Activated CD4-positive, alpha-beta memory T cell treated with anti-CD3 and anti-CD28 coated beads for 36 hours (primary cell): ENCODE results near the gene TUBA1C. TPM values are rescaled to one million over a fixed set of nuclear protein-coding genes. Genes with fewer than 3 reads are reported as not detected.
"Not testable (repeated sequence)": the region's sequence is repeated elsewhere in the genome, so short reads cannot be mapped to it uniquely, and the experiment has no call there.

Experiments used
- CTCF ChIA-PET: fragments of 350-600 bp; sonication (Branson Sonifier 250); formaldehyde crosslinking; loops from one replicate; lab custom pipeline; 2021; ENCODE audit warnings: antibody characterized with exemption, inconsistent platforms; lab: Charles Lee
- POLR2A ChIA-PET: fragments of 350-600 bp; sonication (Branson Sonifier 250); formaldehyde crosslinking; loops from one replicate; lab custom pipeline; 2021; ENCODE audit warnings: antibody characterized with exemption; lab: Charles Lee
- DNase-seq: peaks from one replicate; pipeline ENCODE4 v3.0.0-alpha.2; 2020
- H3K27ac Mint-ChIP-seq: one replicate; pipeline ENCODE4 v1.8.0; 2021; ENCODE audit warnings: mixed read lengths
- H3K27me3 Mint-ChIP-seq: one replicate; pipeline ENCODE4 v1.8.0; 2021; ENCODE audit warnings: mixed read lengths
- H3K36me3 Mint-ChIP-seq: one replicate; pipeline ENCODE4 v1.8.0; 2021; ENCODE audit warnings: mixed read lengths
- H3K4me1 Mint-ChIP-seq: one replicate; pipeline ENCODE4 v1.8.0; 2021; ENCODE audit warnings: low read depth, mixed read lengths
- H3K4me3 Mint-ChIP-seq: one replicate; pipeline ENCODE4 v1.8.0; 2021; ENCODE audit warnings: mild to moderate bottlenecking, mixed read lengths
- H3K9me3 Mint-ChIP-seq: one replicate; pipeline ENCODE4 v1.8.0; 2021; ENCODE audit warnings: mixed read lengths
- intact Hi-C: fragments of 100-400 bp; cut with micrococcal nuclease; formaldehyde crosslinking; loops from one replicate; pipeline ENCODE4 v1.15.1; 2023
- total RNA-seq, 2 experiments: library from RNA; stranded (reverse); gene quantifications; one replicate each; pipeline ENCODE4 v1.2.3, GENCODE V29; 2021

The TUBA1C gene
- total RNA-seq, 2 experiments from 2014 or later, result 353 to 360 TPM

GRCh38 chr12:49274396-49275069 lies 9.7 kb downstream of the TUBA1C start:
- Mint-ChIP-seq H3K4me1 (peaks cover 6% of the 10 kb centered on the region), H3K27ac (no peak overlapping the region), H3K9me3 (no peaks in the 10 kb centered on the region), H3K4me3 (no peak overlapping the region), H3K27me3 (no peaks in the 10 kb centered on the region), H3K36me3 (peaks cover 24% of the 10 kb centered on the region)
- intact Hi-C loops, result no loop called here
- no peak for DNase-seq
- POLR2A ChIA-PET, result interaction anchor here (0.9 to 1.0 kb wide), 2 partner anchors 38 to 182 kb away, joined by 3 read pairs; no protein-coding TSS in a partner anchor
- CTCF ChIA-PET, result interaction anchor here (1.0 to 3.6 kb wide), 3 partner anchors 10 to 22 kb away, joined by 3 to 14 read pairs (median 5); partner anchors contain the start of gene PRPH

- no peak for DNase-seq
- Mint-ChIP-seq H3K27ac (no peak overlapping the region), H3K36me3 (peaks cover 9% of the 10 kb centered on the region), H3K9me3 (no peaks in the 10 kb centered on the region), H3K4me1 (no peaks in the 10 kb centered on the region), H3K27me3 (peaks cover 3% of the 10 kb centered on the region), H3K4me3 (no peak overlapping the region)
- POLR2A ChIA-PET, result interaction anchor here (1.3 to 2.2 kb wide), 2 partner anchors 8 to 10 kb away, joined by 4 to 10 read pairs; no protein-coding TSS in a partner anchor
- intact Hi-C loops, result no loop called here
- CTCF ChIA-PET, result interaction anchor here (1.3 to 3.6 kb wide), 5 partner anchors 12 to 82 kb away, joined by 3 to 14 read pairs (median 6); partner anchors contain the start of gene PRPH
Measured at GRCh38 chr12:49276304-49277290, 11.7 kb downstream of the TUBA1C start.

- ChIA-PET CTCF (interaction anchor here (1.6 to 3.6 kb wide), 3 partner anchors 11 to 81 kb away, joined by 6 to 14 read pairs (median 6); partner anchors contain the start of gene PRPH), POLR2A (interaction anchor here (1.3 to 2.2 kb wide), 2 partner anchors 9 to 11 kb away, joined by 4 to 10 read pairs; no protein-coding TSS in a partner anchor)
- intact Hi-C loops, result no loop called here
- Mint-ChIP-seq H3K36me3 (peaks cover 8% of the 10 kb centered on the region), H3K4me3 (no peak overlapping the region), H3K27ac (no peak overlapping the region), H3K27me3 (peaks cover 3% of the 10 kb centered on the region), H3K4me1 (no peaks in the 10 kb centered on the region), H3K9me3 (no peaks in the 10 kb centered on the region)
- DNase-seq, result no peak
Measured at GRCh38 chr12:49277466-49277865, 12.6 kb downstream of the TUBA1C start.

GRCh38 chr12:49279706-49280159 lies 14.9 kb downstream of the TUBA1C start:
- no peaks in the 10 kb centered on the region for H3K36me3 Mint-ChIP-seq
- peaks cover 7% of the 10 kb centered on the region for H3K27me3 Mint-ChIP-seq
- no peaks in the 10 kb centered on the region for H3K4me1 Mint-ChIP-seq
- POLR2A ChIA-PET, result interaction anchor here (1.0 kb wide), 1 partner anchor 14 kb away, joined by 3 read pairs; no protein-coding TSS in a partner anchor
- H3K27ac Mint-ChIP-seq, result no peak overlapping the region
- intact Hi-C loops, result no loop called here
- no peak overlapping the region for H3K4me3 Mint-ChIP-seq
- DNase-seq, result no peak
- CTCF ChIA-PET, result interaction anchor here (1.8 to 2.4 kb wide), 4 partner anchors 9 to 67 kb away, joined by 6 to 12 read pairs (median 6); partner anchors contain the start of genes DNAJC22 and PRPH
- H3K9me3 Mint-ChIP-seq, result no peaks in the 10 kb centered on the region

- H3K9me3 Mint-ChIP-seq, DNase-seq, H3K27me3 Mint-ChIP-seq, H3K4me1 Mint-ChIP-seq, H3K4me3 Mint-ChIP-seq, H3K27ac Mint-ChIP-seq, POLR2A ChIA-PET, intact Hi-C loops, H3K36me3 Mint-ChIP-seq: not testable (repeated sequence)
- CTCF ChIA-PET, result interaction anchor here (1.8 to 2.4 kb wide), 4 partner anchors 8 to 66 kb away, joined by 6 to 12 read pairs (median 6); partner anchors contain the start of genes DNAJC22 and PRPH
Measured at GRCh38 chr12:49280545-49280944, 15.7 kb downstream of the TUBA1C start.

GRCh38 chr12:49282302-49282701 lies 17.4 kb downstream of the TUBA1C start:
- no peak overlapping the region for H3K4me3 Mint-ChIP-seq
- no peaks in the 10 kb centered on the region for H3K4me1 Mint-ChIP-seq
- H3K36me3 Mint-ChIP-seq, result no peaks in the 10 kb centered on the region
- intact Hi-C loops, result no loop called here
- ChIA-PET CTCF (interaction anchor here (0.6 kb wide), 1 partner anchor 49 kb away, joined by 4 read pairs; no protein-coding TSS in a partner anchor), POLR2A (no interaction called here)
- DNase-seq, result no peak
- no peaks in the 10 kb centered on the region for H3K9me3 Mint-ChIP-seq
- H3K27me3 Mint-ChIP-seq, result peaks cover 16% of the 10 kb centered on the region
- no peak overlapping the region for H3K27ac Mint-ChIP-seq

- POLR2A ChIA-PET, H3K36me3 Mint-ChIP-seq, H3K9me3 Mint-ChIP-seq, intact Hi-C loops, H3K4me1 Mint-ChIP-seq, DNase-seq, H3K27ac Mint-ChIP-seq, H3K4me3 Mint-ChIP-seq: not testable (repeated sequence)
- peaks cover 17% of the 10 kb centered on the region for H3K27me3 Mint-ChIP-seq
- CTCF ChIA-PET, result interaction anchor here (0.6 to 10.7 kb wide), 3 partner anchors 13 to 66 kb away, joined by 4 to 149 read pairs (median 39); partner anchors contain the start of genes DNAJC22 and PRPH
Measured at GRCh38 chr12:49282740-49283375, 18.0 kb downstream of the TUBA1C start.

- peaks cover 24% of the 10 kb centered on the region for H3K27me3 Mint-ChIP-seq
- no peak for DNase-seq
- no peaks in the 10 kb centered on the region for H3K36me3 Mint-ChIP-seq
- H3K9me3 Mint-ChIP-seq, result no peaks in the 10 kb centered on the region
- no peak overlapping the region for H3K27ac Mint-ChIP-seq
- H3K4me3 Mint-ChIP-seq, result no peak overlapping the region
- ChIA-PET CTCF (interaction anchor here (1.2 to 16.1 kb wide), 5 partner anchors 9 to 65 kb away, joined by 3 to 234 read pairs (median 39); partner anchors contain the start of genes DNAJC22 and PRPH), POLR2A (no interaction called here)
- intact Hi-C loops, result no loop called here
- H3K4me1 Mint-ChIP-seq, result no peaks in the 10 kb centered on the region
Measured at GRCh38 chr12:49283541-49284429, 18.9 kb downstream of the TUBA1C start.

GRCh38 chr12:49284672-49285071 lies 19.8 kb downstream of the TUBA1C start:
- H3K27me3 Mint-ChIP-seq, result peaks cover 24% of the 10 kb centered on the region
- intact Hi-C loops, result no loop called here
- no peaks in the 10 kb centered on the region for H3K36me3 Mint-ChIP-seq
- no peaks in the 10 kb centered on the region for H3K4me1 Mint-ChIP-seq
- POLR2A ChIA-PET, result no interaction called here
- no peak overlapping the region for H3K27ac Mint-ChIP-seq
- CTCF ChIA-PET, result interaction anchor here (1.2 to 16.1 kb wide), 5 partner anchors 10 to 64 kb away, joined by 3 to 234 read pairs (median 39); partner anchors contain the start of genes DNAJC22 and PRPH
- DNase-seq, result no peak
- no peak overlapping the region for H3K4me3 Mint-ChIP-seq
- no peaks in the 10 kb centered on the region for H3K9me3 Mint-ChIP-seq

GRCh38 chr12:49287876-49288275 lies 23.0 kb downstream of the TUBA1C start:
- Mint-ChIP-seq H3K4me3 (no peak overlapping the region), H3K27me3 (peaks cover 23% of the 10 kb centered on the region), H3K36me3 (no peaks in the 10 kb centered on the region), H3K27ac (no peak overlapping the region), H3K9me3 (no peaks in the 10 kb centered on the region), H3K4me1 (no peaks in the 10 kb centered on the region)
- POLR2A ChIA-PET, result no interaction called here
- CTCF ChIA-PET, result interaction anchor here (1.2 to 16.1 kb wide), 13 partner anchors 8 to 226 kb away, joined by 3 to 234 read pairs (median 14); partner anchors contain the start of genes C1QL4, DNAJC22, PRPH and SPATS2
- no peak for DNase-seq
- intact Hi-C loops, result loop anchor here (1.0 to 2.0 kb wide), 4 partner anchors 49 to 227 kb away; partner anchors contain the start of gene C1QL4
